HAP-1 (cell line): ENCODE measurements around the gene PPP4R2.

Source experiments
- DNase-seq, 2 experiments: peaks; one replicate each; pipeline ENCODE4 v3.0.0-alpha.2; 2016 to 2020; ENCODE audit warnings: low spot score in 2 of 2
- H3K27me3 ChIP-seq: fragments of 250-450 bp; sonication (Bioruptor Pico); 2 replicates; pipeline ENCODE4 v1.5.1; 2020; ENCODE audit warnings: low read depth, mild to moderate bottlenecking, moderate library complexity
- H3K36me3 ChIP-seq: fragments of 250-450 bp; sonication (Bioruptor Pico); replicated peaks from 2 replicates; pipeline ENCODE4 v1.5.1; 2020; ENCODE audit warnings: mild to moderate bottlenecking
- H3K4me1 ChIP-seq: fragments of 250-450 bp; sonication (Bioruptor Pico); 2 replicates; pipeline ENCODE4 v1.5.1; 2020; ENCODE audit warnings: mild to moderate bottlenecking
- H3K4me3 ChIP-seq: fragments of 250-450 bp; sonication (Bioruptor Pico); 2 replicates; pipeline ENCODE4 v1.5.1; 2020; ENCODE audit warnings: mild to moderate bottlenecking, moderate library complexity
- H3K9me3 ChIP-seq: fragments of 250-450 bp; sonication (Bioruptor Pico); 2 replicates; pipeline ENCODE4 v1.5.1; 2020; ENCODE audit warnings: mild to moderate bottlenecking, moderate library complexity
- in situ Hi-C: fragments of 300-500 bp; cut with MboI; formaldehyde crosslinking; loops from 3 replicates; pipeline ENCODE4 v1.14.3; 2020; ENCODE audit warnings: low sequenced_read_pairs, inconsistent platforms, mixed read lengths

Gene PPP4R2

DNA sequence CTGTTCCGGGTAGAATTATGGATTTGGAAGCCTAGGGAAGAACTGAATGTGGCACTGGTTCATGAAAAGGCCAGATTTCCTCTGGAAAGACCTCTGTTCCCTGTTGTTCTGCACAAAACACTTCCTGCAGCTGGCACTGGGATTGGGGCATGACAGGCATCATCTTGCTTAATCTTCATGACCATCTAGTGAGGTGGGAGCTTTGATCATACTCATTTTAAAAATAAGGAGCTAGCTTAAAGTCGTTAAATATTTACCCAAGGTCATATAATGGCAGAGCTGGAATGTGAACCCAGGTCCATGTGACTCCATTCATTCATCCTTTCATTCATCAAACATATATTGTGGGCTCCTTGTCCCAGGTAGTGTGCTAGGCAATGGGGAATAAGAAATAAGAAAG is 105.3 kb downstream of the PPP4R2 start:
- in situ Hi-C loops, result loop anchor here (25.0 kb wide), 1 partner anchor 735 kb away; no protein-coding TSS in a partner anchor
- Histone ChIP-seq H3K9me3 (no peaks in the 10 kb centered on the region), H3K36me3 (no peaks in the 10 kb centered on the region), H3K27me3 (no peaks in the 10 kb centered on the region), H3K4me3 (no peak overlapping the region), H3K4me1 (no peaks in the 10 kb centered on the region)
- no peak for DNase-seq

DNA sequence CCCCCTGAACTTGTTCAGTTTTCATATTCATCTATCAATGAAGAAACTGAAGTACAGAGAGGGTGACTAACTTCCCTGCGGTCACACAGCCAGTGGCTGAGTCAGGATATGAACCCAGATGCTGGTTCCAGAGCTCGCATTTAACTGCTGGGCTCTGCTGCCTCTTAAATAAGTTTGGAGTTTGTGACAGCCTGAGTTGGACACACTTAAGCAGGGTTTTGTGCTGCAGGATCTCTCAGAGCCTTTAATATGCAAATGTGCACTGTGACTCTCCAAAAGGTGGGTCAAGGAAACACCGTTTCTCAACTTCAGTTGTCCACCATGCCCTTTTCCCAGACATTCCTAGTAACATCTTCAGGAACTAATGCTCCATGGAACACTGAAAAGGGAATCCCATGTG is 110.6 kb downstream of the PPP4R2 start:
- H3K4me3 ChIP-seq, result no peak overlapping the region
- peak in 1 of 2 experiments; percentile 22 for DNase-seq
- no peaks in the 10 kb centered on the region for H3K27me3 ChIP-seq
- in situ Hi-C loops, result loop anchor here (25.0 kb wide), 1 partner anchor 730 kb away; no protein-coding TSS in a partner anchor
- H3K4me1 ChIP-seq, result peaks cover 6% of the 10 kb centered on the region
- no peaks in the 10 kb centered on the region for H3K9me3 ChIP-seq
- H3K36me3 ChIP-seq, result no peaks in the 10 kb centered on the region

GRCh38 chr3:73107676-73108187 is 111.1 kb downstream of the PPP4R2 start:
- H3K27me3 ChIP-seq, result no peaks in the 10 kb centered on the region
- no peak for DNase-seq
- in situ Hi-C loops, result loop anchor here (25.0 kb wide), 1 partner anchor 730 kb away; no protein-coding TSS in a partner anchor

DNA sequence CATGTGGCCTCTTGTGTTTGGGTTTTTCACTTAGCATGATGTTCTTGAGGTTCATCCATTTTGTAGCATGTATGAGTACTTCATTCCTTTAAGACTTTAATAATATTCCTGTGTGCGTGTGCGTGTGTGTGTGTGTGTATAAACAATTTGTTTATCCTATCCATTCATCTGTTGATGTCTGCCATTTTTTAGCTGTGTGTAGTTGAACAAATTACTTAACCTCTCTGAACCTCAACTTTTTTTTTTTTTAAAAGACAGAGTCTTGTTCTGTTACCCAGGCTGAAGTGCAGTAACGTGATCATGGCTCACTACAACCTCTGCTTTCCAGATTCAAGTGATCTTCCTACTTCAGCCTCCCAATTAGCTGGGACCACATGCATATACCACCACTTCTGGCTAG is 112.1 kb downstream of the PPP4R2 start:
- no peak for DNase-seq
- Histone ChIP-seq H3K4me1 (peaks cover 6% of the 10 kb centered on the region), H3K4me3 (no peak overlapping the region), H3K36me3 (no peaks in the 10 kb centered on the region), H3K9me3 (no peaks in the 10 kb centered on the region), H3K27me3 (no peaks in the 10 kb centered on the region)
- in situ Hi-C loops, result loop anchor here (25.0 kb wide), 1 partner anchor 729 kb away; no protein-coding TSS in a partner anchor

More at GRCh38 chr3:73107676-73108187, 111.1 kb downstream of the PPP4R2 start:
- Histone ChIP-seq H3K36me3 (no peaks in the 10 kb centered on the region), H3K9me3 (no peaks in the 10 kb centered on the region), H3K4me1 (peaks cover 6% of the 10 kb centered on the region), H3K4me3 (no peak overlapping the region)

DNA sequence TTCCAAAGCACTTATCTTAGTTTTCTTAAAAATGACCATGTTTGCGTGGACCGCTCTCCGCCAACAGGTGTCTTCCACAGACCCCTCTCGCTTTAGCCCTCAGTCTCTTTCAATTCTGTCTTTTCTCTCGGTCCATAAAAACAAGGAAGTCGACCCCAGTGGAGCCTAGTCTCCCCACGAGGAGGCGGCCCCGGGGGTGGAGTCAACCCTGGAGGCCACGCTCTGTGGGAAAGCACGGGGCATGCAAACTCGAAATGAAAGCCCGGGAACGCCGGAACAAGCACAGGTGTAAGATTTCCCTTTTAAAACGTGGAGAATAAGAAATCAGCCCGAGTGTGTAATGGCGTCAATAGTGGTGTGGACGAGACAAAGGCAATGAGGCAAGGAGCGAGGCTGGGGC is 113.9 kb downstream of the PPP4R2 start:
- H3K27me3 ChIP-seq, result no peaks in the 10 kb centered on the region
- H3K4me1 ChIP-seq, result peaks cover 6% of the 10 kb centered on the region
- H3K9me3 ChIP-seq, result no peaks in the 10 kb centered on the region
- in situ Hi-C loops, result loop anchor here (25.0 kb wide), 1 partner anchor 727 kb away; no protein-coding TSS in a partner anchor
- no peak overlapping the region for H3K4me3 ChIP-seq
- no peaks in the 10 kb centered on the region for H3K36me3 ChIP-seq
- no peak for DNase-seq

DNA sequence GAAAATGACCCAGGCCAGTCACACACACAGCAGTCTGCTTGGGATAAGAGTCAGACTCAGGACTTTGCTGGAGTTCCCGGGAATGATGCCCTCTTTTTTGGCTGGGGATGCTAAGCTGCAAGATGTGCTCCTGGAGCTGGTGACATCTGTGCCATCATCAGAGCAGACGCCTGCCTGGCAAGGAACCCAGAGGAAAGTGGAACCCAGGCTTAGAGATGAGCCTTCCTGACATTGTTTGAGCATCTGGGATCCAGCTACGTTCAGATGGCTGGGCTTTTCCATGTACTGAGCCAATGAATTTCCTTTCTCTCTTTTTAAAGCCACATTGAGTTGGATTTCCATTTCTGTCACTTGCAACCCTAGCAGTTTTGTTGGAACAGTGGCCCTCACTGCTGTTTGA is 118.1 kb downstream of the PPP4R2 start:
- DNase-seq, result no peak
- Histone ChIP-seq H3K4me1 (no peaks in the 10 kb centered on the region), H3K9me3 (no peaks in the 10 kb centered on the region), H3K4me3 (no peak overlapping the region), H3K36me3 (no peaks in the 10 kb centered on the region), H3K27me3 (no peaks in the 10 kb centered on the region)
- in situ Hi-C loops, result loop anchor here (25.0 kb wide), 1 partner anchor 723 kb away; no protein-coding TSS in a partner anchor

DNA sequence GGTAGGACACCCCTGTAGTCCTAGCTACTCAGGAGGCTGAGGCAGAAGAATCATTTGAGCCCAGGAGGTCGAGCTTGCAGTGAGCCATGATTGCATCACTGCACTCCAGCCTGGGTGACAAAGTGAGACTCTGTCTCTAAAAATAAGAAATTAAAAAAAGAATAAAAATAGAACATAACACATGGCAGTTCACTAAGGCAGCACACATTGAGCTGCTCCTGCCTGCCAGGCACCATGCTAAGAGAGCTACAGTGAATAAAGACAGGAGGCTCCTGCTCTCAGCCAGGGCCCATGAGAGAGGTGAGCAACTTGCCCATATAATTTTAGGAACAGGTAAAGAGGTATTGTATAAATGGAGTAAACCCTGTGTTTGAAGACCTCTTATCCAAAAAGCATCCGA is 119.2 kb downstream of the PPP4R2 start:
- DNase-seq, result no peak
- Histone ChIP-seq H3K4me3 (no peak overlapping the region), H3K9me3 (no peaks in the 10 kb centered on the region), H3K4me1 (no peaks in the 10 kb centered on the region), H3K27me3 (no peaks in the 10 kb centered on the region), H3K36me3 (no peaks in the 10 kb centered on the region)
- in situ Hi-C loops, result loop anchor here (25.0 kb wide), 1 partner anchor 721 kb away; no protein-coding TSS in a partner anchor
